Gastrocnemius medialis (tissue), 4 donors: Measurements from ENCODE around the gene NFKBIE.

ENCODE experiments used
- CTCF ChIP-seq, 5 experiments: fragments of 450-650 bp in 3 of 5; fragments of 200-600 bp in 2 of 5; sonication (generic) in 2 of 5; IDR thresholded peaks in 4 of 5; conservative IDR thresholded peaks in 1 of 5; 1 replicate in 4 of 5; 2 replicates in 1 of 5; pipeline ENCODE4 v1.5.1; 2016 to 2019; ENCODE audit warnings: antibody characterized with exemption in 5 of 5, mild to moderate bottlenecking in 3 of 5, moderate library complexity in 3 of 5
- POLR2A ChIP-seq, 2 donors: fragments of 450-650 bp; IDR thresholded peaks; one replicate each; pipeline ENCODE4 v1.6.1; 2017; ENCODE audit warnings: antibody characterized with exemption in 2 of 2, mild to moderate bottlenecking in 2 of 2, moderate library complexity in 2 of 2

DNA sequence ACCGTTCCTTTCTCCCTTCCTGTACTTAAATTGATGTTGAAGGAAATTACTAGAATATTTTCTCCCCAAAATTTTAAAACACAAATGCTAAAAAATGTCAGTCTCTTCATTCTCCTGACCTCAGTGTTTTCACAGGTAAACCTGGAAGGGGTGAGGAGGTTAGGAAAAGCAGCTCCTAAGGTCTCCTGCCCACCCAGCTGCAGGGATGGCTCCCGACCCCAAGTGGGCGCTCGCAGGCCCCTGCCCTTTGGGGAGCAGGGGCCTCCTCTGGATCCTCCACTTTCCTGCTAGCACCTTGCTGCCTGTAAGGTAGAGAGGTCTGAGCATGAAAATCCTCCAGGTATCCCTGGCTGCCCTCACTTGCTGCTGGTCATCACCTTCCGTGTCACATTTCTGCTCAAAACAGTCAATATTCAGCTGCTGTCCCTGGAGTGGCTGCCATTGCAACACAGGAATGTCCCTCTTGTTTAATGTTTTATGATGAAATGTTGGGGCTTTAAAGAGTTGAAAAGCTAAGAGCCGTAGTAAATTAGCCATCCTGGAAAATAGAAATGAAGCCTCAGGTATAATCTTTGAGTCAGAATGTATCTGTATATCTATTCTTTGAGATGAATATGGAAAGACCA lies 29.3 kb downstream of the NFKBIE start:
- TF ChIP-seq CTCF (IDR thresholded peaks at IDR 0.05 in 4 of 5, conservative IDR thresholded peaks at IDR 0.05 in 1 of 5) (no peak), POLR2A (IDR thresholded peaks at IDR 0.05) (no peak)
